Measurements from ENCODE around the gene MAGIX. TPM values are rescaled to one million over a fixed set of nuclear protein-coding genes. Genes with fewer than 3 reads are reported as not detected.
A peak's percentile ranks its signal among the peaks of the same experiment; 100 is the strongest.

Gene MAGIX
- total RNA-seq, 5 donors from 2014 or later (not counting 1 experiment from before 2014, with no cell fraction given) = 0.56 to 1.9 (median 1.6) TPM

DNA sequence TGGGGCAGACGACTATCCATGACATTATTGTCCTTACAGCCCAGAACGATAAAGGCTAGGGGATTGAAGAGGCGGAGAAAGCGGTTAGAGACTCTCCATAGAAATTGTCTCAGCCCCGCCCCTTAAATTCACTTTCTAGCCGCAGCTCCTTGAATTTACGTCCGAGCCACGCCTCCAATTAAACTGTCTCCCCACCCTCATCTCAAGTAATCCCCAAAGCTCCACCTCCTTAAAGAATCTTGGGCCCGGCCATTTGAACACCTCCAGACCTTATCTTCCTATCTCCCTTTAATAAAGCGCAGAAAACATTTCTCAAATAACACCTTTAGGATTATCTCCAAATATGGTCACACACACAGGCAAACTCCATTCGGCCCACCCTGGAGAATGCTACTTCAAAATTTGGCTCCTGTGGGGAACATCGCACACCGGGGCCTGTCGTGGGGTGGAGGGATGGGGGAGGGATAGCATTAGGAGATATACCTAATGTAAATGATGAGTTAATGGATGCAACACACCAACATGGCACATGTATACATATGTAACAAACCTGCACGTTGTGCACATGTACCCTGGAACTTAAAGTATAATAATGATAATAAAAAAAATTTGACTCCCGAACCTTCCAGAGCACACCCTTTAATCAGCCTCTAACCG lies 7.2 kb upstream of the MAGIX start:
- CTCF ChIA-PET = interaction anchor here (0.6 to 1.7 kb wide), 11 partner anchors 11 to 679 kb away, joined by 3 to 25 read pairs (median 5); partner anchors contain the start of genes HDAC6 (in 1 of the 2) and PPP1R3F (in 1 of the 2)
- DNase-seq (peak in 8 of 35 experiments; percentile 12 to 63 (median 26)), ATAC-seq (replicated peaks in 1 of 4) (peak in 3 of 4 experiments; percentile 2 to 26 (median 23))

DNA sequence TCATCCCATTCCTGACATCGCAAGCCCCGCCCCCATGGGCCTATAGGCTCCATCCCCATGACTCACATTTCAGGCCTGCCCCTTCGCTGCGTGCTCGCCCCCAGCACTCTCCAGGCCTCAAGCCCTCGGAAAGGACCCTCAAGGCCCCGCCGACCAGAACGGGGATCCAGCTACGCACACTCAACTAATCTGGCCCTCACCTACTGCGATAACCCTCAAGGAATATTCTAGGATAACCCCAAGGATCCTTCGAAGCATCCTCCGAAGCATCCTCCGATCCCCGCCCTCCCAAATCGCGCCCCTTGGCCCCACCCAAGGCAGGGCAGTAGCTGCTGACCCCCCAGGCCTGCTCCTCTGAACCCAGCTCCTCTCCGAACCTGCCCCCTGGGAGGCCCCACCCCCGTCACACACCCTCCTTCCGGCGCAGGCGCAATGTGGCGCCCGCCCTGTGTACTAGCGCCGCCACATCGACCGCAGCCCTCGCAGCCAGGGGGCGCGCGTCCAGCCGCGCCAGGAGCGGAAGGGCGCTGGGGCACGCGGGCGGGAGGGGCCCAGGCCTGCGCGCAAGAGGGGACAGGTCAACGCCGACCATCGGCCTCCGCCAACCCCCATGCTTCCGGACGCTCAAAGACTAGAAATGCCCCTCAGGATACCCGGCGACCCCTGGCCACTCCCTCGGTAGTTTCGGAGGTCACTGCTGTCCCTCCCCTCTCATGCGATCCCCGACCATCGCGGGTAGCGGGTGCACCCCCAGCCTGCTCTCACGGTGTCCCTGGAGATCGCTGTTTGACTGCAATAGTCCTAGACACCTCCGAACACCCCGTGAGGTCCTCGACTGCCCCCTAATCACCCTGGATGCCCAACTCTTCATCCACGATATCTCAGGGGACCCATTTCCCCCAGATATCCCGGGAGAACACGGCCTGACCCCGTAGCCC lies 6.4 kb upstream of the MAGIX start:
- Histone ChIP-seq H3K4me1 (ENCODE audit: control insufficient read depth in 1 of 2, extremely low read depth in 1 of 2, insufficient read depth in 2 of 2, low read length in 2 of 2) (peaks cover 0 to 18% of the 10 kb centered on the region in 2 experiments), H3K9me3 (no peaks in the 10 kb centered on the region), H3K27ac (ENCODE audit: low read length) (peak overlapping the region; percentile 90), H3K27me3 (replicated peaks in 1 of 2; ENCODE audit: control insufficient read depth in 2 of 2, extremely low read depth in 1 of 2, insufficient read depth in 2 of 2, low read length in 1 of 2) (no peaks in the 10 kb centered on the region), H3K36me3 (ENCODE audit: control insufficient read depth in 2 of 2, extremely low read depth in 1 of 2, insufficient read depth in 1 of 2, low read length in 1 of 2) (no peaks in the 10 kb centered on the region), H3K4me3 (ENCODE audit: control insufficient read depth in 1 of 2, extremely low read depth in 1 of 2, low read length in 1 of 2) (peak overlapping the region; percentile 47 to 63)
- under 1% methylated on average over 33 of the region's 65 CpGs for WGBS (ENCODE audit: insufficient coverage)
- ATAC-seq (replicated peaks in 1 of 4) (peak; percentile 92 to 94 (median 93)), DNase-seq (peak; percentile 68 to 90 (median 81))
- Mint-ChIP-seq H3K4me3 (peak overlapping the region; percentile 92 to 93 (median 92)), H3K36me3 (no peaks in the 10 kb centered on the region), H3K9me3 (no peaks in the 10 kb centered on the region), H3K27ac (peak overlapping the region; percentile 94 to 97), H3K4me1 (peaks cover 15 to 24% (median 16%) of the 10 kb centered on the region in 3 donors), H3K27me3 (no peaks in the 10 kb centered on the region)
- ChIA-PET CTCF (interaction anchor here (0.6 to 1.7 kb wide), 8 partner anchors 11 to 354 kb away, joined by 3 to 25 read pairs (median 8); partner anchors contain the start of genes HDAC6 (in 1 of the 2) and PPP1R3F (in 1 of the 2)), POLR2A (interaction anchor here in 1 of 2 donors (0.8 kb wide), 1 partner anchor 35 kb away, joined by 6 read pairs; no protein-coding TSS in a partner anchor)

More for the DNA sequence above, 7.2 kb upstream of the MAGIX start:
- 0% methylated on average over 3 of the region's 18 CpGs for WGBS (ENCODE audit: insufficient coverage)
- H3K27ac ChIP-seq (ENCODE audit: low read length) = peak overlapping the region; percentile 90
- H3K27me3 ChIP-seq (replicated peaks in 1 of 2; ENCODE audit: control insufficient read depth in 2 of 2, extremely low read depth in 1 of 2, insufficient read depth in 2 of 2, low read length in 1 of 2) = no peaks in the 10 kb centered on the region
- no peaks in the 10 kb centered on the region for H3K9me3 ChIP-seq
- POLR2A ChIA-PET = interaction anchor here in 1 of 2 donors (0.8 kb wide), 2 partner anchors 36 to 612 kb away, joined by 3 to 6 read pairs; no protein-coding TSS in a partner anchor
- no peaks in the 10 kb centered on the region for H3K27me3 Mint-ChIP-seq
- peak overlapping the region; percentile 94 to 97 for H3K27ac Mint-ChIP-seq
- H3K36me3 ChIP-seq (ENCODE audit: control insufficient read depth in 2 of 2, extremely low read depth in 1 of 2, insufficient read depth in 1 of 2, low read length in 1 of 2) = no peaks in the 10 kb centered on the region
- H3K4me3 Mint-ChIP-seq = peak overlapping the region; percentile 92 to 93 (median 92)
- no peaks in the 10 kb centered on the region for H3K36me3 Mint-ChIP-seq
- peaks cover 0 to 18% of the 10 kb centered on the region in 2 experiments for H3K4me1 ChIP-seq (ENCODE audit: control insufficient read depth in 1 of 2, extremely low read depth in 1 of 2, insufficient read depth in 2 of 2, low read length in 2 of 2)
- H3K4me1 Mint-ChIP-seq = peaks cover 15 to 24% (median 16%) of the 10 kb centered on the region in 3 donors
- H3K9me3 Mint-ChIP-seq = no peaks in the 10 kb centered on the region
- H3K4me3 ChIP-seq (ENCODE audit: control insufficient read depth in 1 of 2, extremely low read depth in 1 of 2, low read length in 1 of 2) = peak overlapping the region; percentile 47 to 63

DNA sequence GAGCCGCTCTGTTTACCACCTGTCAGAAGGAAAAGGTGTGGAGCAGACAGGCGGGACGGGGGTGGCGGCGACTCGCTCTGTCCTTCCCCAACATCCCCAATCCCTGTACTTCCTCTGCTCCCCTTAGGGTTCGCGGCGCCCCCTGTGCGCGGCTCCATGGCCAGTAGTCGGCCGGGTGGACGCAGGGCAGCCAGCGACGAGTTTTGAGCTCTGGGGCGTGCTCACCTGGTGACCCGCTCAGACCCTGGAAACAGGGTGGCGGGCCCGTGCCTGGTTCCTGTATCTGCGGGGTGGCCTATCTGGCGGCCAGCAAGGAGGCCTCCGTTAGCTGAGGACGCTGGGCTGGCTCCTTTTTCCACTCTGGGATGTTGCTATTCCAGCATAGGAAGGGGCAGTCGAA lies 5.4 kb upstream of the MAGIX start:
- no peak overlapping the region for H3K27ac Mint-ChIP-seq
- H3K36me3 ChIP-seq (ENCODE audit: control insufficient read depth in 2 of 2, extremely low read depth in 1 of 2, insufficient read depth in 1 of 2, low read length in 1 of 2) = no peaks in the 10 kb centered on the region
- H3K4me1 Mint-ChIP-seq = peaks cover 15 to 24% (median 16%) of the 10 kb centered on the region in 3 donors
- H3K9me3 ChIP-seq = no peaks in the 10 kb centered on the region
- H3K27ac ChIP-seq (ENCODE audit: low read length) = no peak overlapping the region
- peaks cover 0 to 18% of the 10 kb centered on the region in 2 experiments for H3K4me1 ChIP-seq (ENCODE audit: control insufficient read depth in 1 of 2, extremely low read depth in 1 of 2, insufficient read depth in 2 of 2, low read length in 2 of 2)
- ChIA-PET POLR2A (interaction anchor here in 1 of 2 donors (0.6 kb wide), 1 partner anchor 15 kb away, joined by 3 read pairs; no protein-coding TSS in a partner anchor), CTCF (interaction anchor here (0.6 to 0.7 kb wide), 3 partner anchors 19 to 73 kb away, joined by 3 to 8 read pairs (median 3); no protein-coding TSS in a partner anchor)
- H3K9me3 Mint-ChIP-seq = no peaks in the 10 kb centered on the region
- DNase-seq (no peak), ATAC-seq (replicated peaks in 1 of 4) (no peak)
- no peaks in the 10 kb centered on the region for H3K36me3 Mint-ChIP-seq
- no peaks in the 10 kb centered on the region for H3K27me3 Mint-ChIP-seq
- no peaks in the 10 kb centered on the region for H3K27me3 ChIP-seq (replicated peaks in 1 of 2; ENCODE audit: control insufficient read depth in 2 of 2, extremely low read depth in 1 of 2, insufficient read depth in 2 of 2, low read length in 1 of 2)
- no peak overlapping the region for H3K4me3 Mint-ChIP-seq
- no peak overlapping the region for H3K4me3 ChIP-seq (ENCODE audit: control insufficient read depth in 1 of 2, extremely low read depth in 1 of 2, low read length in 1 of 2)
- WGBS (ENCODE audit: insufficient coverage) = 100% methylated on average over 6 of the region's 25 CpGs

DNA sequence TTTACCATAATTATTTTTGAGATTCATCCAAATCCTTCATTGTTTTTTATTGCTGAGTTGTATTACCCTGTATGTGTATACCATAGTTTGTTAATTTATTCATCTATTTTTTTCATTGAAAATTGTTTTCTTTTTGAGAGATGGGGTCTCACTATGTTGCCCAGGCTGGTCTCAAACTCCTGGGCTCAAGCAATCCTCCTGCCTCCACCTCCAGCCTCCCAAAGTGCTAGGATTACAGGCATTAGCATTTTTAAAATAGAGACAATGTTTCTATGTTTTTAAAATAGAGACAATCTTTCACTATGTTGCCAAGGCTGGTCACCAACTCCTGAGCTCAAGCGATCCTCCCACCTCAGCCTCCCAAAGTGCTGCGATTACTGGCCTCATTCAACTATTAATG lies 1.6 kb upstream of the MAGIX start:
- DNase-seq (no peak), ATAC-seq (replicated peaks in 1 of 4) (no peak)
- Histone ChIP-seq H3K9me3 (no peaks in the 10 kb centered on the region), H3K36me3 (ENCODE audit: control insufficient read depth in 2 of 2, extremely low read depth in 1 of 2, insufficient read depth in 1 of 2, low read length in 1 of 2) (no peaks in the 10 kb centered on the region), H3K27ac (ENCODE audit: low read length) (no peak overlapping the region), H3K4me1 (ENCODE audit: control insufficient read depth in 1 of 2, extremely low read depth in 1 of 2, insufficient read depth in 2 of 2, low read length in 2 of 2) (peaks cover 0 to 28% of the 10 kb centered on the region in 2 experiments), H3K27me3 (replicated peaks in 1 of 2; ENCODE audit: control insufficient read depth in 2 of 2, extremely low read depth in 1 of 2, insufficient read depth in 2 of 2, low read length in 1 of 2) (no peaks in the 10 kb centered on the region), H3K4me3 (ENCODE audit: control insufficient read depth in 1 of 2, extremely low read depth in 1 of 2, low read length in 1 of 2) (no peak overlapping the region)
- Mint-ChIP-seq H3K27ac (no peak overlapping the region), H3K27me3 (no peaks in the 10 kb centered on the region), H3K4me3 (no peak overlapping the region), H3K36me3 (no peaks in the 10 kb centered on the region), H3K9me3 (no peaks in the 10 kb centered on the region), H3K4me1 (peaks cover 15 to 23% (median 17%) of the 10 kb centered on the region in 3 donors)
- WGBS (ENCODE audit: insufficient coverage) = no CpG with 5 or more reads among the region's 2 CpGs
- ChIA-PET POLR2A (no interaction called here), CTCF (no interaction called here)

DNA sequence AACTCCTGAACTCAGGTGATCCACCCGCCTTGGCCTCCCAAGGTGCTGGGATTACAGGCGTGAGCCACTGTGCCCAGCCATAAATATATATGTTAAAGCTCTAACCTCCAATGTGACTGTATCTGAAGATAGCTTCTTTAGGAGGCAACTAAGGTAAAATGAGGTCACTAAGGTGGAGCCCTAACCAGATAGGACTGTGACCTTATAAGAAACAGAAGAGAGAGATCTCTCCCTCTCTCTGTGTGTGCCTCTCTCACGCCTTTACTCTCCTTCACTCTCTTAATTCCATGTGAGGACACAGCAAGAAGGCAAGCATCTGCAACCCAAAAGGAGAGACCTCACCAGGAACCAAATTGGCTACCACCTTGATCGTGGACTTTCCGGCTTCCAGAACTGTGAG lies 926 bp upstream of the MAGIX start:
- Mint-ChIP-seq H3K27me3 (no peaks in the 10 kb centered on the region), H3K4me3 (no peak overlapping the region), H3K27ac (peak overlapping the region in 1 of 2 donors; percentile 31), H3K36me3 (no peaks in the 10 kb centered on the region), H3K9me3 (no peaks in the 10 kb centered on the region), H3K4me1 (peaks cover 15 to 21% (median 18%) of the 10 kb centered on the region in 3 donors)
- Histone ChIP-seq H3K4me3 (ENCODE audit: control insufficient read depth in 1 of 2, extremely low read depth in 1 of 2, low read length in 1 of 2) (no peak overlapping the region), H3K9me3 (no peaks in the 10 kb centered on the region), H3K36me3 (ENCODE audit: control insufficient read depth in 2 of 2, extremely low read depth in 1 of 2, insufficient read depth in 1 of 2, low read length in 1 of 2) (no peaks in the 10 kb centered on the region), H3K27me3 (replicated peaks in 1 of 2; ENCODE audit: control insufficient read depth in 2 of 2, extremely low read depth in 1 of 2, insufficient read depth in 2 of 2, low read length in 1 of 2) (no peaks in the 10 kb centered on the region), H3K4me1 (ENCODE audit: control insufficient read depth in 1 of 2, extremely low read depth in 1 of 2, insufficient read depth in 2 of 2, low read length in 2 of 2) (peaks cover 0 to 31% of the 10 kb centered on the region in 2 experiments), H3K27ac (ENCODE audit: low read length) (no peak overlapping the region)
- ATAC-seq (replicated peaks in 1 of 4) (no peak), DNase-seq (no peak)
- WGBS (ENCODE audit: insufficient coverage) = no CpG with 5 or more reads among the region's 5 CpGs
- CTCF ChIA-PET = interaction anchor here in 1 of 2 donors (0.7 kb wide), 1 partner anchor 462 kb away, joined by 4 read pairs; no protein-coding TSS in a partner anchor
- POLR2A ChIA-PET = no interaction called here

All from T-cell (primary cell).